IMR-90 (cell line): ENCODE data around the gene FUT7. TPM values are rescaled to one million over a fixed set of nuclear protein-coding genes. Genes with fewer than 3 reads are reported as not detected.

Experiments used
- ATAC-seq: fragments of 200-7000 bp; cut with Tn5 transposase; 2 replicates; pipeline ENCODE4 v1.9.1; 2020; ENCODE audit warnings: low read depth, mild to moderate bottlenecking, moderate library complexity
- BruUV-seq: library from RNA; stranded (reverse); fragments of 400-500 nt; replicated peaks from 2 replicates; lab custom pipeline; 2021; lab: Mats Ljungman, UMichigan
- CTCF ChIA-PET: fragments of 300-600 bp; formaldehyde crosslinking; extraction: SDS; loops from one replicate; lab custom pipeline; 2021; ENCODE audit warnings: antibody characterized with exemption; lab: Yijun Ruan, JAX
- POLR2A ChIA-PET: fragments of 300-600 bp; sonication (Branson Sonifier 250); formaldehyde crosslinking; loops from one replicate; lab custom pipeline; 2022; ENCODE audit warnings: antibody characterized with exemption; ENCODE audit not compliant: unreplicated experiment; lab: Charles Lee
- DNase-seq: peaks from one replicate; pipeline ENCODE4 v3.0.0; 2013
- H2AFZ ChIP-seq: replicated peaks from 2 replicates; pipeline ENCODE3; 2013; ENCODE audit warnings: low read length, mild to moderate bottlenecking; ENCODE audit not compliant: poor library complexity
- H2AK5ac ChIP-seq: 2 replicates; pipeline ENCODE4 v1.6.1; 2013; ENCODE audit warnings: low read depth, low read length, inconsistent platforms
- H2AK9ac ChIP-seq: replicated peaks from 2 replicates; pipeline ENCODE3; 2013; ENCODE audit warnings: mild to moderate bottlenecking, low read depth, low read length, moderate library complexity; ENCODE audit not compliant: poor library complexity
- H2BK120ac ChIP-seq: 2 replicates; pipeline ENCODE4 v1.6.1; 2013; ENCODE audit warnings: low read depth, low read length, inconsistent platforms
- H2BK15ac ChIP-seq: 3 replicates; pipeline ENCODE4 v1.6.1; 2013; ENCODE audit warnings: low read depth, low read length, inconsistent platforms
- H2BK20ac ChIP-seq: 2 replicates; pipeline ENCODE4 v1.6.1; 2013; ENCODE audit warnings: low read depth, mild to moderate bottlenecking, inconsistent platforms, low read length, moderate library complexity
- H2BK5ac ChIP-seq: 2 replicates; pipeline ENCODE4 v1.6.1; 2013; ENCODE audit warnings: mild to moderate bottlenecking, low read depth, low read length, inconsistent platforms; ENCODE audit not compliant: poor library complexity, severe bottlenecking
- H3K14ac ChIP-seq: replicated peaks from 2 replicates; pipeline ENCODE4 v1.6.1; 2013; ENCODE audit warnings: low read depth, low read length, inconsistent platforms
- H3K18ac ChIP-seq: 2 replicates; pipeline ENCODE4 v1.6.1; 2013; ENCODE audit warnings: low read depth, low read length, control low read depth
- H3K23ac ChIP-seq: 2 replicates; pipeline ENCODE4 v1.6.1; 2013; ENCODE audit warnings: low read depth, low read length, inconsistent platforms
- H3K27ac ChIP-seq: 2 replicates; pipeline ENCODE4 v1.5.1; 2013; ENCODE audit warnings: mild to moderate bottlenecking, control low read depth, low read length; ENCODE audit not compliant: insufficient read depth
- H3K27me3 ChIP-seq: 2 replicates; pipeline ENCODE4 v1.6.1; 2013; ENCODE audit warnings: low read length; ENCODE audit not compliant: control insufficient read depth, insufficient read depth
- H3K36me3 ChIP-seq: 2 replicates; pipeline ENCODE4 v1.6.1; 2013; ENCODE audit warnings: low read length, mixed read lengths; ENCODE audit not compliant: control insufficient read depth, insufficient read depth
- H3K4ac ChIP-seq: 2 replicates; pipeline ENCODE4 v1.6.1; 2013; ENCODE audit warnings: low read depth, low read length, inconsistent platforms
- H3K4me1 ChIP-seq: 2 replicates; pipeline ENCODE4 v1.6.1; 2013; ENCODE audit warnings: low read length, mixed read lengths; ENCODE audit not compliant: control insufficient read depth, insufficient read depth
- H3K4me2 ChIP-seq: 2 replicates; pipeline ENCODE4 v1.6.1; 2013; ENCODE audit warnings: low read depth, mild to moderate bottlenecking, control low read depth, low read length, moderate library complexity
- H3K4me3 ChIP-seq: 2 replicates; pipeline ENCODE4 v1.5.1; 2013; ENCODE audit warnings: low read depth, mild to moderate bottlenecking, control low read depth, low read length, moderate library complexity; ENCODE audit not compliant: insufficient read depth
- H3K56ac ChIP-seq: 2 replicates; pipeline ENCODE4 v1.6.1; 2013; ENCODE audit warnings: low read length, inconsistent platforms; ENCODE audit not compliant: insufficient read depth; ENCODE audit errors: extremely low read depth
- H3K79me1 ChIP-seq, 2 experiments: 2 replicates each; pipeline ENCODE4 v1.6.1; 2013; ENCODE audit warnings: low read length in 2 of 2, inconsistent platforms in 1 of 2, low read depth in 1 of 2
- H3K9ac ChIP-seq: 2 replicates; pipeline ENCODE4 v1.6.1; 2013; ENCODE audit warnings: low read depth, low read length, control low read depth
- H3K9me1 ChIP-seq: 2 replicates; pipeline ENCODE4 v1.6.1; 2013; ENCODE audit warnings: low read length, inconsistent platforms; ENCODE audit not compliant: insufficient read depth
- H3K9me3 ChIP-seq: 2 replicates; pipeline ENCODE4 v1.6.1; 2013; ENCODE audit warnings: low read length; ENCODE audit not compliant: control insufficient read depth, insufficient read depth
- H4K20me1 ChIP-seq: 2 replicates; pipeline ENCODE4 v1.6.1; 2013; ENCODE audit warnings: low read length, inconsistent platforms; ENCODE audit not compliant: insufficient read depth
- H4K5ac ChIP-seq: 2 replicates; pipeline ENCODE4 v1.6.1; 2013; ENCODE audit warnings: mild to moderate bottlenecking, low read depth, low read length, control low read depth
- H4K8ac ChIP-seq, 2 experiments: 2 replicates each; pipeline ENCODE4 v1.6.1; 2013; ENCODE audit warnings: low read depth in 2 of 2, low read length in 2 of 2, control low read depth in 1 of 2, inconsistent platforms in 1 of 2
- H4K91ac ChIP-seq: 2 replicates; pipeline ENCODE4 v1.6.1; 2013; ENCODE audit warnings: low read depth, low read length, inconsistent platforms; ENCODE audit not compliant: insufficient read depth
- CEBPB ChIP-seq: IDR thresholded peaks from 2 replicates; pipeline ENCODE4 v1.6.1; 2012; ENCODE audit warnings: low read depth, low read length, improper control_type of control experiment
- CHD1 ChIP-seq: IDR thresholded peaks from 2 replicates; pipeline ENCODE4 v1.6.1; 2012; ENCODE audit warnings: low read depth, low read length, improper control_type of control experiment
- FOS ChIP-seq: fragments of 150-350 bp; IDR thresholded peaks from 2 replicates; pipeline ENCODE4 v1.6.1; 2016; ENCODE audit warnings: low read depth, low read length
- RAD21 ChIP-seq: IDR thresholded peaks from 2 replicates; pipeline ENCODE4 v1.6.1; 2012; ENCODE audit warnings: low read length, improper control_type of control experiment
- WGBS, 2 experiments: methylation state at CpG; one replicate each; pipeline versions ENCODE4 v1.1.5 to v1.1.7; 2013; ENCODE audit warnings: missing lambda C conversion rate in 2 of 2; ENCODE audit not compliant: insufficient read length in 1 of 2; ENCODE audit errors: extremely low coverage in 2 of 2; 5-methylcytosine and 5-hydroxymethylcytosine counted together
- dilution Hi-C: fragments of 300-500 bp; cut with HindIII; formaldehyde crosslinking; loops from one replicate; pipeline ENCODE4 v1.14.3; 2018; ENCODE audit warnings: low sequenced_read_pairs; ENCODE audit not compliant: unreplicated experiment
- in situ Hi-C: fragments of 300-500 bp; cut with MboI; formaldehyde crosslinking; loops from 3 replicates; pipeline ENCODE4 v1.14.3; 2019; ENCODE audit warnings: low sequenced_read_pairs, inconsistent platforms, mixed read lengths
- intact Hi-C: fragments of 100-400 bp; cut with micrococcal nuclease; formaldehyde crosslinking; loops from 2 replicates; pipeline ENCODE4 v1.10.0; 2022
- polyA plus RNA-seq, 3 experiments: library from polyadenylated mRNA; depleted of rRNA; stranded (reverse); fragments of >200 nt; gene quantifications; 2 replicates each; pipeline ENCODE4 v1.2.3, GENCODE V29; 2012; ENCODE audit warnings: low replicate concordance in 1 of 3
- total RNA-seq: library from RNA; depleted of rRNA; stranded (reverse); fragments of >200 nt; gene quantifications from 2 replicates; pipeline ENCODE4 v1.2.3, GENCODE V29; 2012

FUT7 gene
- total and polyA plus RNA-seq, 2 of the 4 experiments (the other 2 are of a cell fraction): not detected

DNA sequence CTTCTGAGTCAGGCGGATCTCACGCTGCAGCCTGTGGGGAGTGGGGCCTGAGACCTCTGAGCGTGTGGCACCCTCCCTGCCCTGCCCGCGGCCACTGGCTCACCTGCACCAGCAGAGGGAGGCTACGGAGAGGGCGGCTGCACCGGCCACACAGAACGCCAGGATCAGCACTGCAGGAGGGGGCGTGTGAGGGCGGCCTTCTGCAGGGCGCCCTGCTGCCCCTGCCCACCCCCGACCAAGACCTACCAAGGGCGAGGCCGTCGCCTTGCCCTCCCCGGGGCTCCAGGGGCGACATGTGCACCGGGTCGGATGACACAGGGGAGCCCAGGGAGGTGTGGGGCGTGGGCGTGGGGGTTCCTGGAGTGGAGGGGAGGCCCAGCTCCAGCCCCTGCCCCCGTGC is 8.7 kb upstream of the FUT7 start:
- no peak overlapping the region for H3K9ac ChIP-seq
- intact Hi-C loops (no loop called here), in situ Hi-C loops (no loop called here), dilution Hi-C loops (no loop called here)
- no peak overlapping the region for H3K56ac ChIP-seq
- H2AK5ac ChIP-seq: no peak overlapping the region
- H2BK5ac ChIP-seq: no peak overlapping the region
- H3K9me1 ChIP-seq: no peaks in the 10 kb centered on the region
- no peak overlapping the region for H2AK9ac ChIP-seq
- no peak overlapping the region for H3K18ac ChIP-seq
- no TSS peak for BruUV-seq
- H4K5ac ChIP-seq: no peak overlapping the region
- H3K4ac ChIP-seq: no peak overlapping the region
- peaks cover 5 to 16% of the 10 kb centered on the region in 2 experiments; a peak in 3 of 4 replicates for H3K79me1 ChIP-seq
- H2BK120ac ChIP-seq: no peak overlapping the region
- no peak overlapping the region for H2BK20ac ChIP-seq
- H3K23ac ChIP-seq: no peak overlapping the region
- TF ChIP-seq RAD21 (no peak), FOS (no peak), CHD1 (no peak), CEBPB (no peak)
- H3K4me1 ChIP-seq: peaks cover 11% of the 10 kb centered on the region
- no peak for ATAC-seq
- no peak overlapping the region for H4K8ac ChIP-seq
- no peak overlapping the region for H3K4me2 ChIP-seq
- H2BK15ac ChIP-seq: no peak overlapping the region
- ChIA-PET CTCF (no interaction called here), POLR2A (no interaction called here)
- peaks cover 30% of the 10 kb centered on the region for H4K20me1 ChIP-seq
- no peak overlapping the region for H4K91ac ChIP-seq
- 89% methylated on average over 7 of the region's 23 CpGs; no CpG with 5 or more reads in 1 of the 2 experiments for WGBS, 2 experiments
- H3K27ac ChIP-seq: no peak overlapping the region
- no peaks in the 10 kb centered on the region for H3K27me3 ChIP-seq
- no peak for DNase-seq
- H3K4me3 ChIP-seq: no peak overlapping the region
- no peak overlapping the region for H2AFZ ChIP-seq
- H3K9me3 ChIP-seq: no peaks in the 10 kb centered on the region
- H3K14ac ChIP-seq: no peak overlapping the region
- peaks cover 17% of the 10 kb centered on the region for H3K36me3 ChIP-seq
